Stimulated activated naive CD4-positive, alpha-beta T cell treated with Interleukin-2 at 50 U/mL for 16 hours (primary cell): ENCODE measurements around the gene STX1B.
"Not testable (repeated sequence)": the region's sequence is repeated elsewhere in the genome, so short reads cannot be mapped to it uniquely, and the experiment has no call there.

ENCODE experiments used
- DNase-seq: peaks from one replicate; lab custom pipeline; 2025; lab: John Stamatoyannopoulos, UW

STX1B gene

GRCh38 chr16:30951750-30952149 lies 58.7 kb downstream of the STX1B start:
- DNase-seq = no peak

GRCh38 chr16:30951193-30951592 lies 59.2 kb downstream of the STX1B start:
- DNase-seq = no peak

- DNase-seq = no peak
Observed at GRCh38 chr16:30950516-30951065, 59.8 kb downstream of the STX1B start.

- peak; percentile 16 for DNase-seq
Observed at GRCh38 chr16:30949650-30950515, 60.6 kb downstream of the STX1B start.

- DNase-seq = peak; percentile 12
Observed at GRCh38 chr16:30948667-30949649, 61.5 kb downstream of the STX1B start, which contains the start of gene ORAI3. Gene ORAI3 (plus strand): TSS chr16:30949068. CDS start chr16:30949290, 222 bp downstream.

- no peak for DNase-seq
Observed at GRCh38 chr16:30947859-30948666, 62.4 kb downstream of the STX1B start.

GRCh38 chr16:30947541-30947858 lies 62.9 kb downstream of the STX1B start:
- DNase-seq = no peak

- no peak for DNase-seq
Observed at GRCh38 chr16:30946671-30947540, 63.5 kb downstream of the STX1B start.

- no peak for DNase-seq
Observed at GRCh38 chr16:30944352-30944751, 66.1 kb downstream of the STX1B start.

- DNase-seq = no peak
Observed at GRCh38 chr16:30942426-30942806, 68.0 kb downstream of the STX1B start.

GRCh38 chr16:30941600-30942425 lies 68.6 kb downstream of the STX1B start:
- DNase-seq = peak; percentile 58

GRCh38 chr16:30939571-30939970 lies 70.9 kb downstream of the STX1B start:
- not testable (repeated sequence) for DNase-seq
